SK-N-SH (cell line): ENCODE measurements around the gene PPAT. TPM values are rescaled to one million over a fixed set of nuclear protein-coding genes. Genes with fewer than 3 reads are reported as not detected.

Experiments used
- CTCF ChIA-PET: fragments of 300-600, 350-600 bp; formaldehyde crosslinking; extraction: SDS; loops from one replicate; lab custom pipeline; 2021; lab: Yijun Ruan, JAX
- POLR2A ChIA-PET: fragments of 350-600 bp; sonication (Branson Sonifier 250); formaldehyde crosslinking; extraction: SDS; loops from one replicate; lab custom pipeline; 2020; ENCODE audit warnings: antibody characterized with exemption, inconsistent platforms; lab: Yijun Ruan, JAX
- DNase-seq: peaks from one replicate; pipeline ENCODE4 v3.0.0; 2012
- H2AFZ ChIP-seq: fragments of 200-600 bp; sonication (generic); 2 replicates; pipeline ENCODE4 v1.8.1; 2016; ENCODE audit warnings: antibody characterized with exemption, mild to moderate bottlenecking, low read depth
- H3F3A ChIP-seq: fragments of 200-600 bp; sonication (generic); replicated peaks from 2 replicates; pipeline ENCODE3; 2016; ENCODE audit warnings: antibody characterized with exemption, mild to moderate bottlenecking; ENCODE audit not compliant: insufficient read depth
- H3K27ac ChIP-seq, 2 experiments: fragments of 200-500 bp in 1 of 2; fragments of 200-600 bp in 1 of 2; sonication (Bioruptor generic) in 1 of 2; sonication (generic), shearing (Covaris generic) in 1 of 2; 2 replicates each; pipeline versions ENCODE4 v1.5.1 to v1.6.1; 2014 to 2016; ENCODE audit warnings: low read depth in 2 of 2, inconsistent platforms in 1 of 2, low read length in 1 of 2, mild to moderate bottlenecking in 1 of 2, mixed read lengths in 1 of 2
- H3K27me3 ChIP-seq: fragments of 200-600 bp; sonication (generic), shearing (Covaris generic); 2 replicates; pipeline ENCODE4 v1.6.1; 2016; ENCODE audit warnings: mixed run types; ENCODE audit not compliant: insufficient read depth
- H3K36me3 ChIP-seq, 2 experiments: fragments of 200-500 bp in 1 of 2; fragments of 200-600 bp in 1 of 2; sonication (Bioruptor generic) in 1 of 2; sonication (generic) in 1 of 2; replicated peaks in 1 of 2; 2 replicates each; pipeline versions ENCODE3 to v1.5.1; 2014 to 2016; ENCODE audit warnings: low read length in 1 of 2, mild to moderate bottlenecking in 1 of 2; ENCODE audit not compliant: insufficient read depth in 2 of 2, control insufficient read depth in 1 of 2
- H3K4me1 ChIP-seq, 2 experiments: fragments of 200-500 bp in 1 of 2; fragments of 200-600 bp in 1 of 2; sonication (Bioruptor generic) in 1 of 2; sonication (generic), shearing (Covaris generic) in 1 of 2; 2 replicates each; pipeline versions ENCODE4 v1.5.1 to v1.6.1; 2014 to 2016; ENCODE audit warnings: low read depth in 1 of 2, low read length in 1 of 2, mixed run types in 1 of 2; ENCODE audit not compliant: insufficient read depth in 2 of 2, control insufficient read depth in 1 of 2
- H3K4me2 ChIP-seq: fragments of 200-600 bp; sonication (generic), shearing (Covaris generic); 2 replicates; pipeline ENCODE4 v1.6.1; 2017; ENCODE audit warnings: mixed run types
- H3K4me3 ChIP-seq, 2 experiments: fragments of 200-500 bp in 1 of 2; fragments of 200-600 bp in 1 of 2; sonication (Bioruptor generic) in 1 of 2; sonication (generic), shearing (Covaris generic) in 1 of 2; 2 replicates each; pipeline versions ENCODE4 v1.5.1 to v1.8.1; 2014 to 2016; ENCODE audit warnings: low read depth in 2 of 2, inconsistent platforms in 1 of 2, low read length in 1 of 2, mild to moderate bottlenecking in 1 of 2, mixed read lengths in 1 of 2, moderate library complexity in 1 of 2
- H3K79me2 ChIP-seq: fragments of 200-600 bp; sonication (generic); 2 replicates; pipeline ENCODE4 v1.8.1; 2017; ENCODE audit warnings: mild to moderate bottlenecking; ENCODE audit not compliant: insufficient read depth
- H3K9ac ChIP-seq: fragments of 200-600 bp; sonication (generic); 2 replicates; pipeline ENCODE4 v1.6.1; 2017; ENCODE audit warnings: mixed run types
- H3K9me2 ChIP-seq: fragments of 200-600 bp; sonication (generic); 2 replicates; pipeline ENCODE4 v1.6.1; 2017; ENCODE audit warnings: mixed run types
- H3K9me3 ChIP-seq: fragments of 200-600 bp; sonication (generic); 2 replicates; pipeline ENCODE4 v1.6.1; 2017; ENCODE audit warnings: mixed run types, mild to moderate bottlenecking, moderate library complexity
- H4K20me1 ChIP-seq: fragments of 200-600 bp; sonication (generic); 2 replicates; pipeline ENCODE4 v1.6.1; 2017; ENCODE audit warnings: mild to moderate bottlenecking, mixed run types; ENCODE audit not compliant: insufficient read depth
- CHD2 ChIP-seq: fragments of 150-350 bp; IDR thresholded peaks from 2 replicates; pipeline ENCODE4 v1.6.1; 2018; ENCODE audit warnings: low read length; ENCODE audit not compliant: partially characterized antibody
- CTCF ChIP-seq: fragments of 200-600 bp; sonication (generic); IDR thresholded peaks from 2 replicates; pipeline ENCODE4 v1.6.1; 2017; ENCODE audit warnings: antibody characterized with exemption, mild to moderate bottlenecking, moderate library complexity
- ELF1 ChIP-seq: IDR thresholded peaks from 2 replicates; pipeline ENCODE4 v1.4.0; 2012
- EP300 ChIP-seq, 2 experiments: IDR thresholded peaks; 2 replicates each; pipeline versions ENCODE4 v1.4.0 to v1.6.1; 2012; ENCODE audit warnings: borderline replicate concordance in 1 of 2, low read depth in 1 of 2, low read length in 1 of 2
- EZH2phosphoT487 ChIP-seq: fragments of 200-600 bp; sonication (generic); IDR thresholded peaks from 2 replicates; pipeline ENCODE4 v1.6.1; 2017; ENCODE audit warnings: low read depth, mixed run types, mild to moderate bottlenecking, antibody characterized with exemption, moderate library complexity, borderline replicate concordance
- FOXM1 ChIP-seq: IDR thresholded peaks from 2 replicates; pipeline ENCODE4 v1.4.0; 2012; ENCODE audit warnings: low read depth, mild to moderate bottlenecking
- GABPA ChIP-seq: IDR thresholded peaks from 2 replicates; pipeline ENCODE4 v1.4.0; 2012; ENCODE audit warnings: low read depth, mild to moderate bottlenecking
- GATA2 ChIP-seq: sonication (generic); formaldehyde crosslinking; IDR thresholded peaks from 2 replicates; pipeline ENCODE4 v1.5.0; 2020; ENCODE audit warnings: mild to moderate bottlenecking, missing genetic modification reagents
- IRF3 ChIP-seq: fragments of 150-350 bp; IDR thresholded peaks from 2 replicates; pipeline ENCODE4 v1.6.1; 2016; ENCODE audit warnings: mild to moderate bottlenecking, low read depth, low read length
- JUND ChIP-seq: IDR thresholded peaks from 2 replicates; pipeline ENCODE4 v1.4.0; 2012
- MEF2A ChIP-seq: IDR thresholded peaks from 2 replicates; pipeline ENCODE4 v1.4.0; 2012; ENCODE audit warnings: low read depth, borderline replicate concordance
- NRF1 ChIP-seq: IDR thresholded peaks from 2 replicates; pipeline ENCODE4 v1.6.1; 2012; ENCODE audit warnings: low read depth, mild to moderate bottlenecking, low read length
- PBX3 ChIP-seq: IDR thresholded peaks from 2 replicates; pipeline ENCODE4; 2012
- POLR2AphosphoS5 ChIP-seq: IDR thresholded peaks from 2 replicates; pipeline ENCODE4 v1.6.1; 2012; ENCODE audit warnings: low read depth, low read length
- RAD21 ChIP-seq: IDR thresholded peaks from 2 replicates; pipeline ENCODE4 v1.6.1; 2012; ENCODE audit warnings: mild to moderate bottlenecking, low read length
- RCOR1 ChIP-seq: fragments of 150-350 bp; IDR thresholded peaks from 2 replicates; pipeline ENCODE4 v1.6.1; 2017; ENCODE audit warnings: antibody characterized with exemption, low read length
- RFX5 ChIP-seq: IDR thresholded peaks from 2 replicates; pipeline ENCODE4 v1.6.1; 2012; ENCODE audit warnings: mild to moderate bottlenecking, improper control_type of control experiment, low read length
- RXRA ChIP-seq: IDR thresholded peaks from 2 replicates; pipeline ENCODE4 v1.4.0; 2012; ENCODE audit warnings: low read depth, mild to moderate bottlenecking, borderline replicate concordance
- SIN3A ChIP-seq: IDR thresholded peaks from 2 replicates; pipeline ENCODE4 v1.6.1; 2012; ENCODE audit warnings: low read depth, mild to moderate bottlenecking, low read length, moderate library complexity, borderline replicate concordance
- SMC3 ChIP-seq: IDR thresholded peaks from 2 replicates; pipeline ENCODE4 v1.6.1; 2012; ENCODE audit warnings: low read depth, low read length, improper control_type of control experiment
- TCF12 ChIP-seq: IDR thresholded peaks from 2 replicates; pipeline ENCODE4 v1.4.0; 2012
- TEAD4 ChIP-seq: IDR thresholded peaks from 2 replicates; pipeline ENCODE4 v1.4.0; 2012; ENCODE audit warnings: mild to moderate bottlenecking, borderline replicate concordance; ENCODE audit not compliant: insufficient read depth
- USF1 ChIP-seq: IDR thresholded peaks from 2 replicates; pipeline ENCODE4 v1.4.0; 2012; ENCODE audit warnings: low read depth, borderline replicate concordance
- YY1 ChIP-seq: IDR thresholded peaks from 2 replicates; pipeline ENCODE4 v1.4.0; 2012; ENCODE audit warnings: low read depth, mild to moderate bottlenecking
- ZBTB33 ChIP-seq: IDR thresholded peaks from 2 replicates; pipeline ENCODE4 v1.4.0; 2012; ENCODE audit warnings: low read depth, borderline replicate concordance
- WGBS: methylation state at CpG from one replicate; pipeline ENCODE4 v1.1.6; 2017; ENCODE audit warnings: low lambda C conversion rate; 5-methylcytosine and 5-hydroxymethylcytosine counted together
- polyA plus RNA-seq, 3 experiments: library from polyadenylated mRNA; depleted of rRNA; stranded (reverse); fragments of >200 nt; gene quantifications; 2 replicates each; pipeline ENCODE4 v1.2.3, GENCODE V29; 2012

PPAT gene
- polyA plus RNA-seq, 1 of the 3 experiments (the other 2 are of a cell fraction): 7.4 TPM

GRCh38 chr4:56467284-56468096 is 32.1 kb upstream of the PPAT start, which contains the start of gene SRP72 (continued):
- TF ChIP-seq ZBTB33 (no peak), SIN3A (peak; percentile 18; the same call in 1 of the 2 replicates), EP300 (IDR thresholded peaks at IDR 0.05; ENCODE audit: borderline replicate concordance in 1 of 2, low read depth in 1 of 2, low read length in 1 of 2) (no peak), ELF1 (peak; percentile 50), RCOR1 (no peak), IRF3 (no peak), CHD2 (peak; percentile 62), RAD21 (no peak)

GRCh38 chr4:56466910-56467283 is 31.5 kb upstream of the PPAT start:
- CTCF ChIA-PET: interaction anchor here (0.9 to 1.2 kb wide), 2 partner anchors 9 to 16 kb away, joined by 3 to 5 read pairs; no protein-coding TSS in a partner anchor

More at GRCh38 chr4:56466910-56467283, 31.5 kb upstream of the PPAT start:
- Histone ChIP-seq H3K9me3 (no peaks in the 10 kb centered on the region), H3K4me1 (peaks cover 0 to 18% of the 10 kb centered on the region in 2 experiments; a peak in 2 of 4 replicates), H3F3A (peaks cover 2% of the 10 kb centered on the region), H3K4me3 (peak overlapping the region; percentile 75 to 80), H3K4me2 (peak overlapping the region; percentile 95), H2AFZ (peak overlapping the region; percentile 86; the same call in 1 of the 2 replicates), H3K36me3 (peaks cover 22 to 35% of the 10 kb centered on the region in 2 experiments), H3K27me3 (no peaks in the 10 kb centered on the region), H3K9me2 (no peaks in the 10 kb centered on the region), H4K20me1 (peaks cover 17% of the 10 kb centered on the region), H3K79me2 (peaks cover 95% of the 10 kb centered on the region), H3K27ac (peak overlapping the region; percentile 91 to 96)
- 1% methylated on average over 8 of the region's 8 CpGs for WGBS
- POLR2A ChIA-PET: interaction anchor here (1.9 kb wide), 1 partner anchor 10 kb away, joined by 8 read pairs; no protein-coding TSS in a partner anchor
- DNase-seq: peak; percentile 22
- TF ChIP-seq JUND (no peak), SMC3 (no peak), NRF1 (no peak), ELF1 (no peak), USF1 (no peak), GABPA (no peak), RAD21 (no peak), MEF2A (no peak), TEAD4 (no peak), PBX3 (no peak), EZH2phosphoT487 (no peak), CTCF (no peak), YY1 (no peak), POLR2AphosphoS5 (no peak), FOXM1 (no peak), CHD2 (no peak), GATA2 (CRISPR knock-in tag) (no peak), RFX5 (no peak), RXRA (no peak), TCF12 (no peak)
- TF ChIP-seq, all 33 proteins: peak for 0
- H3K9ac ChIP-seq: peak overlapping the region; percentile 94
